Measurements from ENCODE around the gene PCDH9.

PCDH9 gene

DNA sequence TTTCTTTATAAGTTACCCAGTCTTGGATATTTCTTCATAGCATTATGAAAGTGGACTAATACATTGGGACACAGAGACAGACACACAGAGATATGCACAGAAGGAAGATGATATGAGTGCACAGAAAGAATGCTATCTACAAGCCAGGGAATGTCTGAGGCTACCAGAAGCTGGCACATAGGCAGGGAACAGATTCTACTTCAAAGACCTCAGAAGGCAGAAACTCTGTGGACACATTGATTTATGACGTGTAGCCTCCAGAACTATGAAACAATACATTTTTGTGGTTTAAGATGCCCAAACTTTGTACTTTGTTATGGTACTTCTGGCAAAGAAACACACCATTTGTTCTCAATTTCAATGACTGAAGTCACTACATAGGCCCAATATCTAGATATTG lies 556.7 kb downstream of the PCDH9 start:
- H3K23ac ChIP-seq (ENCODE audit: low read length in 2 of 2), result no peak overlapping the region
- H3K36me3 ChIP-seq (ENCODE audit: control insufficient read depth in 1 of 2, insufficient read depth in 2 of 2, low read depth in 1 of 2, low read length in 2 of 2), result no peaks in the 10 kb centered on the region
- H2BK120ac ChIP-seq (ENCODE audit: low read depth, low read length), result no peak overlapping the region
- peak overlapping the region; percentile 8 for H3K27ac ChIP-seq (ENCODE audit: low read length, poor library complexity, severe bottlenecking)
- peaks cover 2% of the 10 kb centered on the region for H3K4me1 ChIP-seq (ENCODE audit: control insufficient read depth, insufficient read depth, low read depth, low read length)
- no peak overlapping the region for H2BK12ac ChIP-seq (ENCODE audit: low read length in 2 of 2)
- no peak overlapping the region for H2AK5ac ChIP-seq (ENCODE audit: low read length, severe bottlenecking)
- no peak overlapping the region for H3K4ac ChIP-seq (ENCODE audit: low read depth in 1 of 2, low read length in 2 of 2)
- no peak overlapping the region for H4K8ac ChIP-seq (ENCODE audit: low read length)
- no peaks in the 10 kb centered on the region for H3K9me3 ChIP-seq (ENCODE audit: control insufficient read depth, low read length)
- no CpG with 5 or more reads among the region's 1 CpG for WGBS
- no peak overlapping the region for H2AFZ ChIP-seq (ENCODE audit: low read depth, low read length)
- no peak overlapping the region for H3K9ac ChIP-seq (ENCODE audit: low read length)
- H2BK5ac ChIP-seq (ENCODE audit: low read depth, low read length, poor library complexity, severe bottlenecking), result no peak overlapping the region
- H2BK15ac ChIP-seq (ENCODE audit: low read depth, poor library complexity, severe bottlenecking), result no peak overlapping the region
- no peak overlapping the region for H3K14ac ChIP-seq (ENCODE audit: low read length in 2 of 2)
- H3K4me3 ChIP-seq (ENCODE audit: insufficient read depth in 1 of 2, low read depth in 1 of 2, low read length in 2 of 2), result no peak overlapping the region
- H3K18ac ChIP-seq (ENCODE audit: low read depth in 1 of 2, low read length in 2 of 2), result no peak overlapping the region
- no peak overlapping the region for H3K4me2 ChIP-seq (ENCODE audit: low read length, poor library complexity, severe bottlenecking)
- no peak overlapping the region for H4K91ac ChIP-seq (ENCODE audit: low read length)
- no peaks in the 10 kb centered on the region for H3K27me3 ChIP-seq (ENCODE audit: control insufficient read depth in 1 of 2, insufficient read depth in 1 of 2, low read length in 2 of 2)
- DNase-seq, result peak; percentile 32
- no peaks in the 10 kb centered on the region for H3K79me1 ChIP-seq (replicated peaks; ENCODE audit: low read length, poor library complexity, severe bottlenecking)

DNA sequence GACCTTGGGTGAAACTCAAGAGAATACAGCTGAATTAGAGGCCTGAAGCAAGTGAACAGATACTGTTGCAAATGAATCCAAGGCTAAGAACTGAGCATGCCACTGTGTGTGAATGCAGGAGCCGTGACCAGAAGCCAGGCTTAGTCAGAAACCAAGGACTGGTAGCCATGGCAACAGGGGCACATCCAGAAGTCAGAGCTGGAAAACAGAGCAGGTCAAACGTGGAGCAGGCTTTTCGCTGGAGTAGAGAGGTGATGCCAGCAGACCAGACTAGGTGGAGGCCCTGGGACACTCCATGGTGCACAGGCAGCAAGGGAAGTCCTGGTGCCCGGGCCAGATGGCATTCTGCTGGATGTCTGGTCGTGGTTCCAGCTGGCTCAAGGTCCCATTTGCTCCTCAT lies 564.1 kb downstream of the PCDH9 start:
- Histone ChIP-seq H3K23ac (ENCODE audit: low read length in 2 of 2) (no peak overlapping the region), H3K4me2 (ENCODE audit: low read length, poor library complexity, severe bottlenecking) (no peak overlapping the region), H3K79me1 (replicated peaks; ENCODE audit: low read length, poor library complexity, severe bottlenecking) (no peaks in the 10 kb centered on the region), H2AFZ (ENCODE audit: low read depth, low read length) (no peak overlapping the region), H4K8ac (ENCODE audit: low read length) (peak overlapping the region; percentile 87), H2BK120ac (ENCODE audit: low read depth, low read length) (no peak overlapping the region), H2BK12ac (ENCODE audit: low read length in 2 of 2) (peak overlapping the region in 1 of 2 experiments; percentile 18), H3K14ac (ENCODE audit: low read length in 2 of 2) (no peak overlapping the region), H4K91ac (ENCODE audit: low read length) (peak overlapping the region; percentile 11), H2BK15ac (ENCODE audit: low read depth, poor library complexity, severe bottlenecking) (no peak overlapping the region), H3K27ac (ENCODE audit: low read length, poor library complexity, severe bottlenecking) (peak overlapping the region; percentile 72), H2BK5ac (ENCODE audit: low read depth, low read length, poor library complexity, severe bottlenecking) (no peak overlapping the region), H3K4me3 (ENCODE audit: insufficient read depth in 1 of 2, low read depth in 1 of 2, low read length in 2 of 2) (no peak overlapping the region), H2AK5ac (ENCODE audit: low read length, severe bottlenecking) (no peak overlapping the region), H3K9me3 (ENCODE audit: control insufficient read depth, low read length) (no peaks in the 10 kb centered on the region), H3K27me3 (ENCODE audit: control insufficient read depth in 1 of 2, insufficient read depth in 1 of 2, low read length in 2 of 2) (no peaks in the 10 kb centered on the region), H3K9ac (ENCODE audit: low read length) (peak overlapping the region; percentile 41), H3K4me1 (ENCODE audit: control insufficient read depth, insufficient read depth, low read depth, low read length) (peaks cover 3% of the 10 kb centered on the region), H3K4ac (ENCODE audit: low read depth in 1 of 2, low read length in 2 of 2) (no peak overlapping the region), H3K36me3 (ENCODE audit: control insufficient read depth in 1 of 2, insufficient read depth in 2 of 2, low read depth in 1 of 2, low read length in 2 of 2) (no peaks in the 10 kb centered on the region), H3K18ac (ENCODE audit: low read depth in 1 of 2, low read length in 2 of 2) (peak overlapping the region in 1 of 2 experiments; percentile 46)
- DNase-seq, result peak; percentile 94
- WGBS, result 57% methylated on average over 5 of the region's 5 CpGs

- H3K23ac ChIP-seq (ENCODE audit: low read length in 2 of 2), result no peak overlapping the region
- no peak overlapping the region for H3K4ac ChIP-seq (ENCODE audit: low read depth in 1 of 2, low read length in 2 of 2)
- H3K36me3 ChIP-seq (ENCODE audit: control insufficient read depth in 1 of 2, insufficient read depth in 2 of 2, low read depth in 1 of 2, low read length in 2 of 2), result no peaks in the 10 kb centered on the region
- no peak for DNase-seq
- H2BK15ac ChIP-seq (ENCODE audit: low read depth, poor library complexity, severe bottlenecking), result no peak overlapping the region
- no peak overlapping the region for H3K4me3 ChIP-seq (ENCODE audit: insufficient read depth in 1 of 2, low read depth in 1 of 2, low read length in 2 of 2)
- H2BK12ac ChIP-seq (ENCODE audit: low read length in 2 of 2), result peak overlapping the region in 1 of 2 experiments; percentile 52
- no peak overlapping the region for H3K14ac ChIP-seq (ENCODE audit: low read length in 2 of 2)
- no peak overlapping the region for H2AK5ac ChIP-seq (ENCODE audit: low read length, severe bottlenecking)
- H3K4me2 ChIP-seq (ENCODE audit: low read length, poor library complexity, severe bottlenecking), result no peak overlapping the region
- no peak overlapping the region for H3K18ac ChIP-seq (ENCODE audit: low read depth in 1 of 2, low read length in 2 of 2)
- no peak overlapping the region for H4K91ac ChIP-seq (ENCODE audit: low read length)
- no peaks in the 10 kb centered on the region for H3K79me1 ChIP-seq (replicated peaks; ENCODE audit: low read length, poor library complexity, severe bottlenecking)
- no peak overlapping the region for H3K27ac ChIP-seq (ENCODE audit: low read length, poor library complexity, severe bottlenecking)
- no peak overlapping the region for H2BK5ac ChIP-seq (ENCODE audit: low read depth, low read length, poor library complexity, severe bottlenecking)
- H2BK120ac ChIP-seq (ENCODE audit: low read depth, low read length), result no peak overlapping the region
- H3K9ac ChIP-seq (ENCODE audit: low read length), result no peak overlapping the region
- peaks cover 4% of the 10 kb centered on the region for H3K4me1 ChIP-seq (ENCODE audit: control insufficient read depth, insufficient read depth, low read depth, low read length)
- H3K27me3 ChIP-seq (ENCODE audit: control insufficient read depth in 1 of 2, insufficient read depth in 1 of 2, low read length in 2 of 2), result no peaks in the 10 kb centered on the region
- no peak overlapping the region for H4K8ac ChIP-seq (ENCODE audit: low read length)
- no peak overlapping the region for H2AFZ ChIP-seq (ENCODE audit: low read depth, low read length)
- H3K9me3 ChIP-seq (ENCODE audit: control insufficient read depth, low read length), result no peaks in the 10 kb centered on the region
Measured at GRCh38 chr13:66663711-66664110, 566.4 kb downstream of the PCDH9 start.

DNA sequence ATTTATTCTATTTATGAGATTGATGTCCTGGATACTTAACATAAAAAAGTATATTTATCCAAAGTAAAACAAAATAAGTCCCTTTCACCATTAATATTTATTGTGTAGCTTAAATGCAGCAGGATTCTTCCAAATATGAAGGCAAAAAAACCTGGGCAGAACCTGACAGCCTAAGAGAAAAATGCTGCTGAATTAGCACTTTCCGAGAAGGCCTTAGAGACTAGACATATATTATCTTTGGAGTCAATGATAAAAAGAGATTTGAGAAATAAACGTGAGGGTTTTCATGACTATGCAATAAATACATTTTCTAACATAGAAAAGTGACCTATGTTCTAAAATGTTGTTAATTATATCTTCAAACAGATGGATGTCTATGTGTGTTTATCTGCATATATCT lies 566.9 kb downstream of the PCDH9 start:
- Histone ChIP-seq H2AK5ac (ENCODE audit: low read length, severe bottlenecking) (no peak overlapping the region), H2BK120ac (ENCODE audit: low read depth, low read length) (no peak overlapping the region), H3K23ac (ENCODE audit: low read length in 2 of 2) (no peak overlapping the region), H3K4me1 (ENCODE audit: control insufficient read depth, insufficient read depth, low read depth, low read length) (peaks cover 4% of the 10 kb centered on the region), H4K8ac (ENCODE audit: low read length) (no peak overlapping the region), H2BK15ac (ENCODE audit: low read depth, poor library complexity, severe bottlenecking) (no peak overlapping the region), H3K9ac (ENCODE audit: low read length) (no peak overlapping the region), H3K36me3 (ENCODE audit: control insufficient read depth in 1 of 2, insufficient read depth in 2 of 2, low read depth in 1 of 2, low read length in 2 of 2) (no peaks in the 10 kb centered on the region), H3K18ac (ENCODE audit: low read depth in 1 of 2, low read length in 2 of 2) (no peak overlapping the region), H3K4me3 (ENCODE audit: insufficient read depth in 1 of 2, low read depth in 1 of 2, low read length in 2 of 2) (no peak overlapping the region), H3K4ac (ENCODE audit: low read depth in 1 of 2, low read length in 2 of 2) (no peak overlapping the region), H3K14ac (ENCODE audit: low read length in 2 of 2) (no peak overlapping the region), H3K9me3 (ENCODE audit: control insufficient read depth, low read length) (no peaks in the 10 kb centered on the region), H4K91ac (ENCODE audit: low read length) (no peak overlapping the region), H2BK5ac (ENCODE audit: low read depth, low read length, poor library complexity, severe bottlenecking) (no peak overlapping the region), H3K4me2 (ENCODE audit: low read length, poor library complexity, severe bottlenecking) (no peak overlapping the region), H3K27me3 (ENCODE audit: control insufficient read depth in 1 of 2, insufficient read depth in 1 of 2, low read length in 2 of 2) (no peaks in the 10 kb centered on the region), H2AFZ (ENCODE audit: low read depth, low read length) (no peak overlapping the region), H3K27ac (ENCODE audit: low read length, poor library complexity, severe bottlenecking) (no peak overlapping the region), H3K79me1 (replicated peaks; ENCODE audit: low read length, poor library complexity, severe bottlenecking) (no peaks in the 10 kb centered on the region), H2BK12ac (ENCODE audit: low read length in 2 of 2) (no peak overlapping the region)
- no CpG with 5 or more reads among the region's 2 CpGs for WGBS
- DNase-seq, result no peak
